ENCODE results near the gene RIT1. TPM values are rescaled to one million over a fixed set of nuclear protein-coding genes. Genes with fewer than 3 reads are reported as not detected.

Gene RIT1
- total RNA-seq, 1 experiment from 2014 or later, result 28.1 TPM

DNA sequence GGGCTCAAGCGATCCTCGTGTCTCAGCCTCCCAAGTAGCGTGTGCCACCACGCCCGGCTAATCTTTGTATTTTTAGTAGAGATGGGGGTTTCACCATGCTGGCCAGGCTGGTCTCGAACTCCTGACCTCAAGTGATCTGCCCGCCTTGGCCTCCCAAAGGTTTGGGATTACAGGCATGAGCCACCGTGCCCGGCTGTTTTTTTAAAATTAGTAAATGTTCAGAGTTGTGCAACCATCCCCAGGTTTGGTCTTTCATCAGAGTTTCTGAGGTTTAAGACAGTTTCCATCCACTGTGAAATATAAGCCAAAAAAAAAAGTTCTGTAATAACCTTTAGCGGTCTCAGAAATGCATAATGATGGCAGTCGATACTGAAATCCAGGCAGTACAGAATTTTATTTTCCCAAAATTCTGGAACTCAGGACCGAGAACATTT is 52.3 kb downstream of the RIT1 start:
- Histone ChIP-seq H3K27me3 (ENCODE audit: control insufficient read depth, insufficient read depth, low read length) (no peaks in the 10 kb centered on the region), H3K27ac (ENCODE audit: low read length) (peak overlapping the region; percentile 91), H3K4me1 (ENCODE audit: control insufficient read depth, insufficient read depth, low read length) (peaks cover 12% of the 10 kb centered on the region), H3K9me3 (ENCODE audit: control insufficient read depth, insufficient read depth, low read depth, low read length) (no peaks in the 10 kb centered on the region), H3K36me3 (ENCODE audit: control insufficient read depth, insufficient read depth, low read length) (peaks cover 4% of the 10 kb centered on the region), H3K4me3 (ENCODE audit: low read depth in 2 of 2, low read length in 2 of 2) (peak overlapping the region; percentile 62 to 69)
- in situ Hi-C loops (cut with HindIII; ENCODE audit: low pct_unique_long_range_greater_than_20kb, low sequenced_read_pairs), result no loop called here
- ChIA-PET CTCF (no interaction called here), POLR2A (interaction anchor here (0.6 kb wide), 1 partner anchor 60 kb away, joined by 5 read pairs; no protein-coding TSS in a partner anchor)
- no TSS peak for BruUV-seq (replicated peaks)
- DNase-seq (ENCODE audit: low read depth, low spot score) (no peak), ATAC-seq (peak; percentile 1; the same call in 1 of the 2 replicates)
- intact Hi-C loops (cut with micrococcal nuclease; ENCODE audit: unreplicated experiment), result no loop called here
- TF ChIP-seq, protein P1, sequence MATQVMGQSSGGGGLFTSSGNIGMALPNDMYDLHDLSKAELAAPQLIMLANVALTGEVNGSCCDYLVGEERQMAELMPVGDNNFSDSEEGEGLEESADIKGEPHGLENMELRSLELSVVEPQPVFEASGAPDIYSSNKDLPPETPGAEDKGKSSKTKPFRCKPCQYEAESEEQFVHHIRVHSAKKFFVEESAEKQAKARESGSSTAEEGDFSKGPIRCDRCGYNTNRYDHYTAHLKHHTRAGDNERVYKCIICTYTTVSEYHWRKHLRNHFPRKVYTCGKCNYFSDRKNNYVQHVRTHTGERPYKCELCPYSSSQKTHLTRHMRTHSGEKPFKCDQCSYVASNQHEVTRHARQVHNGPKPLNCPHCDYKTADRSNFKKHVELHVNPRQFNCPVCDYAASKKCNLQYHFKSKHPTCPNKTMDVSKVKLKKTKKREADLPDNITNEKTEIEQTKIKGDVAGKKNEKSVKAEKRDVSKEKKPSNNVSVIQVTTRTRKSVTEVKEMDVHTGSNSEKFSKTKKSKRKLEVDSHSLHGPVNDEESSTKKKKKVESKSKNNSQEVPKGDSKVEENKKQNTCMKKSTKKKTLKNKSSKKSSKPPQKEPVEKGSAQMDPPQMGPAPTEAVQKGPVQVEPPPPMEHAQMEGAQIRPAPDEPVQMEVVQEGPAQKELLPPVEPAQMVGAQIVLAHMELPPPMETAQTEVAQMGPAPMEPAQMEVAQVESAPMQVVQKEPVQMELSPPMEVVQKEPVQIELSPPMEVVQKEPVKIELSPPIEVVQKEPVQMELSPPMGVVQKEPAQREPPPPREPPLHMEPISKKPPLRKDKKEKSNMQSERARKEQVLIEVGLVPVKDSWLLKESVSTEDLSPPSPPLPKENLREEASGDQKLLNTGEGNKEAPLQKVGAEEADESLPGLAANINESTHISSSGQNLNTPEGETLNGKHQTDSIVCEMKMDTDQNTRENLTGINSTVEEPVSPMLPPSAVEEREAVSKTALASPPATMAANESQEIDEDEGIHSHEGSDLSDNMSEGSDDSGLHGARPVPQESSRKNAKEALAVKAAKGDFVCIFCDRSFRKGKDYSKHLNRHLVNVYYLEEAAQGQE (IDR thresholded peaks at IDR 0.05; ENCODE audit: insufficient read depth in 1 of 2, low read depth in 2 of 2, low read length in 1 of 2), result no peak
- TF ChIP-seq POLR2AphosphoS5 (IDR thresholded peaks at IDR 0.05; ENCODE audit: low read depth, low read length) (no peak), SIN3A (IDR thresholded peaks at IDR 0.05; ENCODE audit: borderline replicate concordance, insufficient read depth, low read depth, low read length) (no peak), TCF7L2 (IDR thresholded peaks at IDR 0.05; ENCODE audit: low read depth, low read length) (no peak)
- TF ChIP-seq, protein P2, sequence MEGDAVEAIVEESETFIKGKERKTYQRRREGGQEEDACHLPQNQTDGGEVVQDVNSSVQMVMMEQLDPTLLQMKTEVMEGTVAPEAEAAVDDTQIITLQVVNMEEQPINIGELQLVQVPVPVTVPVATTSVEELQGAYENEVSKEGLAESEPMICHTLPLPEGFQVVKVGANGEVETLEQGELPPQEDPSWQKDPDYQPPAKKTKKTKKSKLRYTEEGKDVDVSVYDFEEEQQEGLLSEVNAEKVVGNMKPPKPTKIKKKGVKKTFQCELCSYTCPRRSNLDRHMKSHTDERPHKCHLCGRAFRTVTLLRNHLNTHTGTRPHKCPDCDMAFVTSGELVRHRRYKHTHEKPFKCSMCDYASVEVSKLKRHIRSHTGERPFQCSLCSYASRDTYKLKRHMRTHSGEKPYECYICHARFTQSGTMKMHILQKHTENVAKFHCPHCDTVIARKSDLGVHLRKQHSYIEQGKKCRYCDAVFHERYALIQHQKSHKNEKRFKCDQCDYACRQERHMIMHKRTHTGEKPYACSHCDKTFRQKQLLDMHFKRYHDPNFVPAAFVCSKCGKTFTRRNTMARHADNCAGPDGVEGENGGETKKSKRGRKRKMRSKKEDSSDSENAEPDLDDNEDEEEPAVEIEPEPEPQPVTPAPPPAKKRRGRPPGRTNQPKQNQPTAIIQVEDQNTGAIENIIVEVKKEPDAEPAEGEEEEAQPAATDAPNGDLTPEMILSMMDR (IDR thresholded peaks at IDR 0.05), result no peak

DNA sequence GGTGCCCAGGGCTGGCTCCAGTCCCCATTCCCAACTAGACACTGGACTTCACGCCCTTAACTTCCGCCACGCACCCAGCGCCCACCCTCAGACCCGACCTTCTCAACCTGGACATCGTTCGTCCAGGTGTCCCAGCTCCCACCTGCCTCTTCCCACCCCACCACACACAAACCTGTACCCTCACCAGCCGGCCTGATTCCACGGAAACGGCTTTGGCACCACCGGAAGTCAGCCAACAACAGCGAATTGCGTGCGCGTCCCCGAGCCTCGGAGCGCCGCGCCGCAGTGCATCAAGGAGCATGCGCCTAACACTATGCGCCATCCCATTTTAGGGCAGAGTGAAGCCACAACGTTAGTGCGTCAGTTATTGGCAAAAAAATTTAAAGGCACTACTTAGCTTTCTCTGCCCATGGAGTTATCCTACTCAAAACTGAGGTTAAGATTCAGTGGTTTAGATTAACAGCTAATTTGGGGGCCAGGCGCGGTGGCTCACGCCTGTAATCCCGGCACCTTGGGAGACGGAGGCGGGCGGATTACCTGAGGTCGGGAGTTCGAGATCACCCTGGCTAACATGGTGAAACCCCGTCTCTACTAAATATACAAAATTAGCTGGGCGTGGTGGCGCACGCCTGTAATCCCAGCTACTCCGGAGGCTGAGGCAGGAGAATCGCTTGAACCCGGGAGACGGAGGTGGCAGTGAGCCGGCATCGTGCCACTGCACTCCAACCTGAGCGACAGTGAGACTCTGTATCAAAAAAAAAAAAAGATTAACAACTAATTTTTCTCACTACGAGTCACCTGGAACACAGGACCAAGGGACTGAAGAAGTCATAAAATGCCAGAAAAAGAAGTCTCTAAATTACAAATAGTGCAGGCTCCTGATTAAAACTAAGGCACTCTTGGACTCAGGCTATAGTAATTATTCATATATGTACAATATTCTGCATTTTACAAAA is 53.9 kb downstream of the RIT1 start, which contains the start of gene GON4L:
Gene GON4L (minus strand): TSS at position 240 of the 956 bp plus-strand sequence. CDS start 3,434 bp downstream, outside the sequence.
- ATAC-seq (peak; percentile 88), DNase-seq (ENCODE audit: low read depth, low spot score) (peak; percentile 82)
- peaks cover 13% of the 10 kb centered on the region for H3K36me3 ChIP-seq (ENCODE audit: control insufficient read depth, insufficient read depth, low read length)
- ChIA-PET CTCF (interaction anchor here (0.8 kb wide), 1 partner anchor 21 kb away, joined by 5 read pairs; no protein-coding TSS in a partner anchor), POLR2A (interaction anchor here (0.6 kb wide), 1 partner anchor 139 kb away, joined by 3 read pairs; no protein-coding TSS in a partner anchor)
- peaks cover 12% of the 10 kb centered on the region for H3K4me1 ChIP-seq (ENCODE audit: control insufficient read depth, insufficient read depth, low read length)
- intact Hi-C loops (cut with micrococcal nuclease; ENCODE audit: unreplicated experiment), result no loop called here
- peak within 1 kb of the TSS; percentile 91 for H3K27ac ChIP-seq (ENCODE audit: low read length)
- H3K4me3 ChIP-seq (ENCODE audit: low read depth in 2 of 2, low read length in 2 of 2), result peak within 1 kb of the TSS; percentile 92 to 96
- in situ Hi-C loops (cut with HindIII; ENCODE audit: low pct_unique_long_range_greater_than_20kb, low sequenced_read_pairs), result no loop called here
- H3K27me3 ChIP-seq (ENCODE audit: control insufficient read depth, insufficient read depth, low read length), result no peaks in the 10 kb centered on the region
- H3K9me3 ChIP-seq (ENCODE audit: control insufficient read depth, insufficient read depth, low read depth, low read length), result no peaks in the 10 kb centered on the region
- no TSS peak for BruUV-seq (replicated peaks)
- TF ChIP-seq, protein P1 (IDR thresholded peaks at IDR 0.05; ENCODE audit: insufficient read depth in 1 of 2, low read depth in 2 of 2, low read length in 1 of 2), result no peak
- TF ChIP-seq SIN3A (IDR thresholded peaks at IDR 0.05; ENCODE audit: borderline replicate concordance, insufficient read depth, low read depth, low read length) (0 out of 2 replicates have a peak, but pooled peaks have one; percentile 51), POLR2AphosphoS5 (IDR thresholded peaks at IDR 0.05; ENCODE audit: low read depth, low read length) (peak; percentile 93)

Measured in Panc1 (cell line).